NCI-H82 (cell line): ENCODE results near the gene ETFB.

Experiments
- DNase-seq: peaks from one replicate; lab custom pipeline; 2025; lab: John Stamatoyannopoulos, UW

ETFB gene

DNA sequence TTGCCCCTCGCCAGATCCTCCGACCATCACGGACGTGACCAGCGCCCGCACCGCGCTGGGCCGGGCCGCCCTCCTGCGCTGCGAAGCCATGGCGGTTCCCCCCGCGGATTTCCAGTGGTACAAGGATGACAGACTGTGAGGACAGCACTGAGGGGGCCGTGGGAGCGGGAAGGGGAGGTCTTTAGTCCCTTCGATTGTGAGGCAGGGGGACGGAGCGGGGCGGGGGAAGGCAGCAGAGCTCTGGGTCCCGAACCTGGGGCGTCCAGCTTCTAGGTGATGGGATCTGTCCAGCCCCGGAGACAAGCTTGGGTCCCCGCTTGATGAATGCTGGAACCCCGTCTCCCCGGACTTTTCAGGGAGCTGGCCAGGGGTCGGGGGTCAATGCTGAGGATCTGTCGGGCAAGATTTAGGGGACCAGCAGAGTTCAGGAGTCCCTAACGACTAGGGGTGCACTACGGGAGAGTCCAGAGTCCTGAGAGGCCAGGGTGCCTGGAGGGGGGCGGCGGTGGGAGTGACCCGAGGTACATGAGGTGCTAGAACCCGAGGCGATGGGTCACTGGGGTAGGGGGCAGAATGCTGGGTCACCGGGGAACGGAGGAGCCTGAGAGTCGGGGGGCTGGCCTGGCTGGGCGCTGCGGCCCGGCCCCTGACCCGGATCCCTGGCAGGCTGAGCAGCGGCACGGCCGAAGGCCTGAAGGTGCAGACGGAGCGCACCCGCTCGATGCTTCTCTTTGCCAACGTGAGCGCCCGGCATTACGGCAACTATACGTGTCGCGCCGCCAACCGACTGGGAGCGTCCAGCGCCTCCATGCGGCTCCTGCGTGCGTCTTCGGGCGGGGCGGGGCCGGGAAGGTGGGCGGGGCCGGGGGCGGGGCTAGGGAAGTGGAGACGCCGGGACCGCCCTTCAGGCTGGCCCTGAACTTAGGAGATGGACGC is 38.9 kb downstream of the ETFB start:
- peak; percentile 74 for DNase-seq

DNA sequence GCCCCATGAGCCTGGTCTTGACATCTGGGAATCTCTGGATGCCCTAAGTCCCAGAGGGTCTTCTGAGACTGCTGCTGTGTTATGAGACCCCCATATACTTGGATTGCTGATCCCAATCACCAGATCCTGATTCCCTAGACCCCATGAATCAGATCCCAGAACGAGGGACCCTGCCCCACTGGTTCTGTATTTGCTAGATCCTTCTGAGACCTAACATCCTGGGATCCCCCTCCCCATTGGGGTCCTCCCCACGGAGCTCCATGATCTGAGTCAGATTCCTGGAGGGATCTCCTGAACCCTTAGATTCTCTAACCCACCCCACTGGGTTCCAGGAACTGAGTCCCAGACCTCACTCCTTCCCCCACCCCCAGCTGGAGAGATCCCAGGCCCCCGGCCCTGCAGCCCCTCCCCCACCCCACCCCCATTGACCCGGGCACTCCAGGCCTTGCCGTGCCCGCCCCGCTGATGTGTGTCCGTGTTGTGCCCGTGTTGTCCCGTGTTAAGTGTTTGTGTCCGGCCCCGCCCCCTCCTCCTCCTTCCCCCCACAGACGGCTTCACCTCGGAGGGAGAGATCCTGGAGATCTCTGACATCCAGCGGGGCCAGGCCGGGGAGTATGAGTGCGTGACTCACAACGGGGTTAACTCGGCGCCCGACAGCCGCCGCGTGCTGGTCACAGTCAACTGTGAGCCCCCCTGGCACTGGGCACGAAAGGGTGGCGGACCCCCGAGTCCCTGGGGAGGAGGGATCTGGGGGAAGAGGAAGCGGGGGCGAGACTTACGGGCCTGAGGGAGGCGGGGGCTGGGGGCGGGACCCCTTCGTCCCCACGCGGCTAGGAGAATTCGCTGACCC is 39.7 kb downstream of the ETFB start:
- no peak for DNase-seq

DNA sequence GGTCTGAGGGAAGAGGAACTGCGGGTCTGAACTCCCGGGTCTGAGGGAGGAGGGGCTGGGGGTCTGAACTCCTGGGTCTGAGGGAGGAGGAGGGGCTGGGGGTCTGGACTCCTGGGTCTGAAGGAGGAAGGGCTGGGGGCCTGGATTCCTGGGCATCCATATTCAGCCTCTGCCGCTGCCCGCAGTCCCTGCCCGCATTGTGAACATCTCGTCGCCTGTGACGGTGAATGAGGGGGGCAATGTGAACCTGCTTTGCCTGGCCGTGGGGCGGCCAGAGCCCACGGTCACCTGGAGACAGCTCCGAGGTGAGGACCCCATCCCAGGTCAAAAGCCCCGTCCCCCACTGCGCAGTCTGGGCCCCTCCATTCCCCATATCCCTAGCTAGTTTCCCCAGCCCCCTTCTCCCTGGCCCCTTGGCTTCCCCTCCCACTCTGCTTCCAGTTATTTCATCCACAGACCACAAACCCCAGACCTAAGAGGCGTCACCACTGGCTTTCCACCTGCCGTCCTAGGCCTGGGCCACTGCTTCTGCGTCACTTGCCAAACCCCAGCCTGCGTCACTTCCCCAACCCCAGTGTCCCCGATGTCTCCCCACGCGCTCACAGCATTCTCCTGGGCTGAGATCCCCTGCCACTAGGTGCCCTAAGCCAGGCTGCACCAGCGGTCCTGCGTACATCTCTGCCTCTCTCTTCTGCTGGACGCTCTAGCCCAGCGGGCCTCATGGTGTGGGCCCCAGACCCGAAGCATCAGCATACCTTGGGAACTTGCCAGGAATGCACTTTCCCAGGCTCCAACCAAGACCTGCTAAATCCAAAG is 40.8 kb downstream of the ETFB start:
- no peak for DNase-seq

DNA sequence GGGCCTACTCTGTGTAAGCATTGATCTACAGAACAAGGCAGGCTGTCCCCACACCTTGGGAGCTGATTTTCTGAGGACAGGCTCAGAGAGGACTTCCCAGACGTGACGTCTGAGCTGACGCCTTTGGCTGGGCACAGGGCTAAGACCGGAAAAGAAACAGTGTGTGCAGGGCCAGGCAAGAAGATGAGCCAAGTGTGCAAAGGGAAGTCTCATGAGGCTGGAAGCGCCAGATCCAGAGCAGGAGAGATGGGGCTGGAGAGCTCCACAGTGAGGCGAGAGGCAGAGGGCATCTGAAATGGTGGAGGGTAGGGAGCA is 42.1 kb downstream of the ETFB start:
- DNase-seq = no peak

DNA sequence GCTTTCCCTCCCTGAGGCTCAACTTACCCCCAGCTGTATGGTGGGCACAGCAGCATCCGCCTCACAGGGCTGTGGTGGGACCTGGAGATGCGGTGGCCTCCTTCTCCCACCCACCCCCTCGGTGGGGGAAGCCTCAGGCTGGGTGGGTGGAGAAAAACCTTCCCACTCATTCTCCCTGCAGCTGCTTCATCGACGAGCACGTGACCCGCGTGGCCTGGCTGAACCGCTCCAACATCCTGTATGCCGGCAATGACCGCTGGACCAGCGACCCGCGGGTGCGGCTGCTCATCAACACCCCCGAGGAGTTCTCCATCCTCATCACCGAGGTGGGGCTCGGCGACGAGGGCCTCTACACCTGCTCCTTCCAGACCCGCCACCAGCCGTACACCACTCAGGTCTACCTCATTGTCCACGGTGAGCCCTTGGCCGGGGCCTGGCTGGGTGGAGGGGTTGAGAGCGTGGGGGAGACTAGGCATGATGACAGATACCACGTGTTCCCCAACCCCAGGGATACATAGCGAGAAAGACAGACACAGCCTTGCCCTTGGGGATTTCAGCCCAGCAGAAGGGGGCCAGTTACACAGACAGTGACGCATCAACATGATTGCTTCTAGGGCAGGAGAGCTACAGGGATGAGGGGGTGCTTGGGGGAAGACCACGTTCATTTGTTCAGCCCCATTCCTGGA is 42.6 kb downstream of the ETFB start:
- no peak for DNase-seq

DNA sequence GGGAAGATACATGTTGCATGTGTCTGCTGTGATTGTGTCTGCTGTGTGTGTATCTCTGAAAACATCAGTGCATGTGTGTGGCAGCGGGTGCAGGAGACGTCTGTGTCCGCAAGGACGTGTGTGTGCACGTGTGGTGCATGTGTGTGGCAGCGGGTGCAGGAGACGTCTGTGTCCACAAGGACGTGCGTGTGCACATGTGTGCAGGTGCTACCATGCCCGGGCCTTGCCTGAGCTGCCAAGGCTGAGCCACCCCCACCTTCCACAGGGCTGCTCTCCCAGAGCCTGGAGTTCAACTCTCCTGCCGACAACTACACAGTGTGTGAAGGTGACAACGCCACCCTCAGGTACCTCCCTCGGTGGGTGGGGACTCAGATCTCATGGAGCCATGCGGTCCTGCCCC is 44.4 kb downstream of the ETFB start:
- no peak for DNase-seq

DNA sequence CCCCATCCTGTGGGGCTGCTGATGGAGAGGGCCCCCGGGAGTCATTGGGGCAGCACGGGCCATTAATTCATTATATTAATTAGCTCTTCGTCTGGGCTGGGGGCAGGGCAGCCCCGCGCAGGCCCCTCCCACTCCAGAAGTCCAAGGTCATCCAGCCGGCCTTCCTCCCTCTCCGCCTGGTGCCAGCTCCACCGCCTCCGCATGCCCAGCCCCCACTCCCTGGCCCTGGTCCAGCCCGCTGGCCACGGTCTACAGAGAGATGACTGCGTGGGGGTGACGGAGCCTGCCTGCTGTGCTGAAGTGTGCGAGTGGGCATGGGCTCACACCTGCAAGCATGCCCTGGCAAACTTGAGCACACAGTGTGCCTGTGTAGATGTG is 45.9 kb downstream of the ETFB start:
- DNase-seq = no peak

DNA sequence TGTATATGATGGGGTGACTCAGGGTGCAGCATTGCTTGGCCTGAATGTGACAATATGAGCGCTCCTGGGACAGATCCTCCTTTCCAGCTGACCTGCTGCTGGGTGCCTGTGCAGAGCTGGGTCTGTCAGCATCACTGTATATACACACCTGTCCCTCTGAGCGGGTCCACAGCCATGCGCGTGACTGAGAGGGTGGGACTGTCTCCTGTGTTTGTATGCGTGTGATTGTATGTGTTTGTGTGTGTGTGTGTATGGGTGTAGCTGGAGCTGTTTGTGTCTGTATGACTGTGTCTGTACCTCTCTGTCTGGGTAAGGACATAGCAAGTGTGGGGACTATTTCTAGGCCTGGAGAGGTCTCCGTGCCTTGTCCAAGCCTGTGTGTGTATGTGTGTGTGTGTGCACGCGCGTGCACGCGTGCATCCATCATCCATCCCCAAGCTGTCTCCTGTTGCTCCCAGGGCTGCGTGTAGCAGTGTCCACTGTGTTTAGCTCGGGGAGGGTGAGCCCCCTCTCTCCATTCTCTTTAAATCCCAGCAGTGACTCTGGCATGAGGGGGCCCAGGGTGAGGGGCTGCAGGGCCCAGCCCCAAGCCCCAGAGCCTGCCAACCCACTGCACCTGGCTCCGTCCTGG is 46.4 kb downstream of the ETFB start:
- DNase-seq = no peak

DNA sequence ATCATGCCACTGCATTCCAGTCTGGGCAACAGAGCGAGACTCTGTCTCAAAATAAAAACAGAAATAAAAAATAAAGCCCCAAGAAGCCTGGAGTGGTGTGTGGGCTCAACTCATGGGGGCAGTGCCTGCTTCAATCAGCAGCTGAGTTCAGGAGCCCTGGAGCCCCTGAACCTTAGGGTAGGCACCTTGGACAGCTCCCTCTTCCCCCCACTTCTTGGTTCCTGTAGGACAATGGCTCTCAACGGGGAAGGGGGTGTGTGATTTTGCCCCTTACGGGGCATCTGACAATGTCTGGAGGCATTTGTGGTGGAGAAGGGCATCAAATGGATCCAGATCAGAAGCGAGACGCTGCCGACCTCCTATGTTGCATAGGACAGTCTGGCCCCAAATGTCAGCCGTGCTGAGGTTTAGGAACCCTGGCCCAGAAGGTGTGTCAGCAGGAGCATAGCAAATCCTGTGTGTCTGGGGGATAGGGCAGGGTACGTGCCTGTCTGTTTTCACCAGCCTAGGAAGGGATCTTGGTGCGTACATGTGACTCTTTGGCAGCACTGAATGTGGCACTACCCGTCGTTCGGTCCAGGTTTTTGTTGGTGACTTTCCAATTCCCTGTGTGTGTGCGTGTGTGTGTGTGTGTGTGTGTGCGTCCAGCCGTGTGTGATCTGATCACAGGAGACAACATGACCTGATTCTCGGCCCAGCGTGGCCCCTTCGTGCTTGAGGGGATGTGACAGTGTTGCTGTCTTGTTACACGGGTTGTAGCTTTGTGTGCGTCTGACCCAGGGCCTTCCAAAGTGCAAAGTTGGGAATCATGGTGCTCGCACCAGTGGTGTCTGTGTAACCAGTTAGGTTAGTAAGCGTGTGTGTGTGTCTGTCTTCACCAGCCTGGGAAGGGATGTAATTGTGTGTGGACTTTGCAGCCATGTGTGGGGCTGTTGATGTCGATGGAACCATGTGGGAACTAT is 47.2 kb downstream of the ETFB start:
- no peak for DNase-seq

DNA sequence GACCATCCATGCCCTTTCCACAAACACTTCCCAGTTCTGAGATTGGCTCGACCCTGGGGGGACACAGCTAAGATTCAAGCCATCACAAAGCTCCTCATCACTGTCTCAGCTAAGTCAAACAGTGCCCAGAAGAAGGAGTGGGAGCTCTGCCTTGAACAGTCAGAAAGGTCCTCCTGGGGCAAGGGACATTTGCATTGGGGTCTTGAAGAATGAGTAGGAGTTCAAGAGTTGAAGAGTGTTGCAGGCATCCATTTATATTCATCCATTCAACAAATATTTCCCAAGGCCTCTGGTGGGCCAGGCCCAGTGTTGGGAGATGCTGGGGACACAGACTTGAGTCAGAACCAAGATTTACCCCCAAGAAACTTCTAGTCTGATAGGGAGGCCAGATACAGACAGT is 48.2 kb downstream of the ETFB start:
- DNase-seq = no peak

DNA sequence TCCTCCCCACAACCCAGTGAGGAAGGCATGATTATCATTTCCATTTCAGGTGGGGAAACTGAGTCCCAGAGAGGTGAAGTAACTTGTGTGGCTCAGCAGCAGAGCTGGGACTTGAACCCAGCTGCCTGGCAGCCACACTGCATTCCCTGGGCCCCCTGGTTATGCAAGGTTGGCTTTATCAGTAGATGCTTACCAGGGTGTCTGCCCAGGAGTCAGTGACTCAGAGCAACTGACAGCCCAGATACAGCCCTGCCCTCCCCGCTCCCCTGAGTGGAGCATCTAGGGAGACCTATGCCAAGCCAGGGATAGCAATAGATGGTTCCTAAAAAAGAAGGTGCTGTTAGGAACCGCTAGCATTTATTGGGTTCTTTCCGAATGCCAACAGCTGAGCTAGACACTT is 48.8 kb downstream of the ETFB start:
- no peak for DNase-seq

DNA sequence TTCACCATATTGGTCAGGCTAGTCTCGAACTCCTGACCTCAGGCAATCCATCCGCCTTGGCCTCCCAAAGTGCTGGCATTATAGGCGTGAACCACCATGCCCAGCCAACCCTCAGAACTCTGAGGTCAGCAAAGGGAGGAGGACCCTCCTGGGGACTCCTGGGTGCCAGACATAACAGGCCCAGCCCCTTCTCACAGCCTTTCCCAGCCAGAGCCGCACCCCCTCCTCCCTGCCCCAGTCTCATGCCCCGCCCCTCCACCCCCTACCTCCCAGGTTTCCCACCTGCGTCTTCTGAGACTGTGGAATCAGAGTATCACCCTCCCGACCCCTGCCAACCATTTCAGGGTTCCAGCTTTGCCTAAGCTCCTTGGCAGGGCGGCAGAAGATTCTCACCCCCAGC is 49.5 kb downstream of the ETFB start:
- no peak for DNase-seq

DNA sequence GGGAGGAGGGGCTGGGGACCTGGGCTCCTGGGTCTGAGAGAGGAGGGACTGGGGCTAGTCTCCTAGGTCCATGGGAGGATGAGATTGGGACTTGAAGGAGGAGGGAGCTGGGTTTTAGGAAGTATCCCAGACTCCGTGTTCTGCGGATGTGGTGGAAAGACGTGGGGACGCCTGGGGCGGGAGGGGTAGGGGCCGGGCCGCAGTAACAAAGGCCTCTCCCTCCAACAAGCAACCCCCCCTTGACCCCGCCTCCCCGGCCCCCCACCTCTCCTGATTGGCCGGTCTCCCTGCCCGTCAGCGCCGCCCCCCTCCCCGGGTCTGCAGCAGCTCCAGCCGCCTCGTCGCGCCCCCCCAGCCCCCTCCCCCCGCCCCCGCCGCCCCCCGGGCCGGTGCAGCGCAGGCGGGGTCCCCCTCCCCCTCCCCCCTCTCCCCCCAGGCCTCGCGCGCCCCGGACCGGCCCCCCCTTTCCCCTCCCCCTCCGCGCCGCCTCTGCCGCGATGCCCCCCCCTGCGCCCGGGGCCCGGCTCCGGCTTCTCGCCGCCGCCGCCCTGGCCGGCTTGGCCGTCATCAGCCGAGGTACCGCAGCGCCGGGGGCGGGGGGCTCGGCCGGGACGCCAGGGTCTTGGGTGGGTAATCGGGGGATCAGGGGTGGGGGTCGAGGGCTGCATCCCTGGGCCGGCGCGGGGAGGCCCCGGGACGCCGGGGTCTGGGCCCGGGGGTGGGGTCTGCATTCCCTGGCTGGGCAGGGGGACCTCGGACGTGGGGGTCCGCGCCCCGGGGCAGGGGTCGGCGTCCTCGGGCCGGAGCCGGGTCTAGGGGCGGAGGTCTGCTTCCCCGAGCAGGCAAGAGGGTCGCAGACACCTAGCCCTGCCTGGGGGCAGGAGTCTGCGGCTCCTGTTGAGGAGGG is 54.6 kb downstream of the ETFB start, which contains the start of gene IGLON5:
IGLON5 (plus strand) TSS at position 294 of the 907 bp plus-strand sequence; CDS start at position 498, 204 bp downstream.
- DNase-seq = peak; percentile 11

DNA sequence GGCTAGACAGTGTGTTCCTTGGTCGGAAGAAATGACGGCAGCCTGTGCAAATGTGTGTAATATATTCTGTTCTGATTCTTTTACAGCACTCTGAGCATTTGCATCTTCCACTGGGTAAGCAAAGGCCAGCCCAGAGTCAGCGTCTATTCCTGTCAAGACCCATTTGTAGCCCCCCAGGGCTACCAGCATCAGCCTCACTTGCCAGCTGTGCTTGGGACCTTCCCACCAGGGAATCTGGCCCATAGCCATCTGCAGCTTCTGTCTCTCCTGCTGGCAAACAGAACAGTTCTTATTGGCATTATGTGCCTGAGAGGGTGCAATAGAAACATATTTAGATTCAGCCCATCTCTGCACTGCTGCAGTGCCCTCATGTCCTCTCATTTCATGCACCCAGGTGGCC is 60.7 kb downstream of the ETFB start:
- DNase-seq = no peak

DNA sequence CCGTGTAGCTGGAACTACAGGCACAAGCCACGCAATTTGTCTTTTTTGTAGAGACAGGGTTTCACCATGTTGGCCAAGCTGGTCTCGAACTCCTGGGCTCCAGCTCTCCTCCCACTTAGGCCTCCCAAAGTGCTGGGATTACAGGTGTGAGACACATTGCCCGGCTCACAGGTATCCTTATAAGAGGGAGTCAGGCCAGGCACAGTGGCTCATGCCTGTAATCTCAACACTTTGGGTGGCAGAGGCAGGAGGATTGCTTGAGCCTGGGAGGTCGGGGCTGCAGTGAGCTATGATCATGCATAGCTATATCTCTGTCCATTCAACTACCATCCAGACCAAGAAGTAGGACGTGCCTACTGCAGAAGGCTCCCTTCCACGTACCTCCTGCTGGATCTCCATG is 64.9 kb downstream of the ETFB start:
- DNase-seq = no peak

DNA sequence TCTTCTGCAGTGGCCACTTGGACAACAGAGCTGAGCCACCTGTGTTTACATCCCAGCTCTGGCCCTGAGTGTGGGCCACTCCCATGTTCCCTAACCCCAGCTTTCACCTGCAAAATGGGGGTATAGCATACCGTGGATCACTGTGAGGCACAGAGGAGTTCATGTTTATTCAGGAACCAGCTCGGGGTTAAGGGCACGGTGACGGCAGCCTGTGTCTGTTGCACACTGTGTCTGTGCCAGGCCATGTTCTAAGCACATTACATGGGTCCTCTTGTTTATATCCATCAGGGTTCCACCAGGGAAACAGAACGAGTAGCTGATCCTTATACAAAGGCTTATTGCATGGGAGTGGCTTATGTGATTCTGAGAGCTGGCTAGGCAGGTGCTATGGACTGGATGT is 68.8 kb downstream of the ETFB start:
- DNase-seq = no peak

DNA sequence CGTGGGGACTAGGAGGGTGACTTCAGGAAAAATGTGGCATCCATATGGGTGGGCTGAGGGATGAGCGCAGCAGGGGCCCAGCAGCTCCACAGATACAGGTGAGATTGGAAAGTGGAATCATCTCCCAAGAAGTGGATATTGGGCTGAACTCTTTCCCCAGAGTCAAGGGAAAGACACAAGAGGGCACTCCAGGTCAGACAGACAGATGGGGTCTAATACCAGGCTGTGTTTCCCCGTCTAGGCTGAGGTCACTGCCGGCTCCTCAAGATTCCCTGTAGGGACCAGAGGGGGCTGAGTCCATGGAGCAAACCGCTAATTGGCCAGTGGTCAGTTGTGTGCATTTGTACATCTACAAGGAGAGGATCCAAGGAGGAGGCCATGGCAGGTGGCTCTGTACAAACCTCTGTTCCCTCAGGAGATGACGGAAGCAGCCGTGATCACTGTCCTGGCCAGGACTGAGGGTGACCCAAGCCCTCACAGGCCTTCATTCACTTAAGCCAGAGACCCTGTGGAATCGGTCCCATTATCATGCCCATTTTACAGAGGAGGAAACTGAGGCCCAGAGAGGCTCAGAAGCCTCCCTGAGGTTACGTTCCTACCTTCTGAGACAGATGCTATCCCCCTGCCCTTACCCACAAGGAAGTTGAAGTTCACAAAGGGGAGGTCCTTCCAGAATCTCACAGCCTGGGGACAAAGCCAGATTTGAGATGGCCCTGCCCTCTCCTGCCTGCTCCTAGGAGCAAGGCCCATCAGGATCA is 69.7 kb downstream of the ETFB start:
- DNase-seq = peak; percentile 32
